ENCODE data around the gene MAP1B. TPM values are rescaled to one million over a fixed set of nuclear protein-coding genes. Genes with fewer than 3 reads are reported as not detected.
A peak's percentile ranks its signal among the peaks of the same experiment; 100 is the strongest.

The MAP1B gene
- total RNA-seq, 1 experiment from 2014 or later: 163 TPM

- H2AFZ ChIP-seq: no peak overlapping the region
- no peaks in the 10 kb centered on the region for H3K9me2 ChIP-seq (ENCODE audit: insufficient read depth)
- no peaks in the 10 kb centered on the region for H3K9me3 ChIP-seq (ENCODE audit: insufficient read depth, low read depth)
- H3K36me3 ChIP-seq (ENCODE audit: low read depth): peaks cover 7% of the 10 kb centered on the region; the same call in 1 of the 2 replicates
- no peak for TF ChIP-seq EZH2 (IDR thresholded peaks at IDR 0.05; ENCODE audit: low read depth)
- TF ChIP-seq, protein P1, sequence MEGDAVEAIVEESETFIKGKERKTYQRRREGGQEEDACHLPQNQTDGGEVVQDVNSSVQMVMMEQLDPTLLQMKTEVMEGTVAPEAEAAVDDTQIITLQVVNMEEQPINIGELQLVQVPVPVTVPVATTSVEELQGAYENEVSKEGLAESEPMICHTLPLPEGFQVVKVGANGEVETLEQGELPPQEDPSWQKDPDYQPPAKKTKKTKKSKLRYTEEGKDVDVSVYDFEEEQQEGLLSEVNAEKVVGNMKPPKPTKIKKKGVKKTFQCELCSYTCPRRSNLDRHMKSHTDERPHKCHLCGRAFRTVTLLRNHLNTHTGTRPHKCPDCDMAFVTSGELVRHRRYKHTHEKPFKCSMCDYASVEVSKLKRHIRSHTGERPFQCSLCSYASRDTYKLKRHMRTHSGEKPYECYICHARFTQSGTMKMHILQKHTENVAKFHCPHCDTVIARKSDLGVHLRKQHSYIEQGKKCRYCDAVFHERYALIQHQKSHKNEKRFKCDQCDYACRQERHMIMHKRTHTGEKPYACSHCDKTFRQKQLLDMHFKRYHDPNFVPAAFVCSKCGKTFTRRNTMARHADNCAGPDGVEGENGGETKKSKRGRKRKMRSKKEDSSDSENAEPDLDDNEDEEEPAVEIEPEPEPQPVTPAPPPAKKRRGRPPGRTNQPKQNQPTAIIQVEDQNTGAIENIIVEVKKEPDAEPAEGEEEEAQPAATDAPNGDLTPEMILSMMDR (conservative IDR thresholded peaks at IDR 0.05): no peak
- peaks cover 34% of the 10 kb centered on the region; the same call in 1 of the 2 replicates for H3F3A ChIP-seq (ENCODE audit: insufficient read depth, low read depth)
- peak overlapping the region; percentile 83 for H3K27ac ChIP-seq
- ChIA-PET CTCF (interaction anchor here (0.6 kb wide), 1 partner anchor 11 kb away, joined by 4 read pairs; no protein-coding TSS in a partner anchor), POLR2A (ENCODE audit: unreplicated experiment) (no interaction called here)
- peak overlapping the region; percentile 59 for H3K4me2 ChIP-seq
- no peaks in the 10 kb centered on the region for H3K79me2 ChIP-seq (ENCODE audit: low read depth)
- BruUV-seq (replicated peaks): TSS peak; percentile 20
- H4K20me1 ChIP-seq (ENCODE audit: insufficient read depth): no peaks in the 10 kb centered on the region
- intact Hi-C loops (cut with micrococcal nuclease; ENCODE audit: unreplicated experiment): loop anchor here (1.0 to 5.0 kb wide), 3 partner anchors 23 to 58 kb away; no protein-coding TSS in a partner anchor
- peak; percentile 50 to 87 for DNase-seq
- H3K4me3 ChIP-seq: peak overlapping the region; percentile 2; the same call in 1 of the 2 replicates
- H3K27me3 ChIP-seq (ENCODE audit: insufficient read depth, low read depth): no peaks in the 10 kb centered on the region
- peaks cover 37% of the 10 kb centered on the region for H3K4me1 ChIP-seq (replicated peaks; ENCODE audit: insufficient read depth)
These were observed 103.8 kb downstream of the MAP1B start for GRCh38 chr5:72210888-72211678.

GRCh38 chr5:72212171-72212570 lies 104.9 kb downstream of the MAP1B start:
- CTCF ChIA-PET: no interaction called here
- peaks cover 37% of the 10 kb centered on the region for H3K4me1 ChIP-seq (replicated peaks; ENCODE audit: insufficient read depth)
- POLR2A ChIA-PET (ENCODE audit: unreplicated experiment): no interaction called here
- DNase-seq: no peak
- intact Hi-C loops (cut with micrococcal nuclease; ENCODE audit: unreplicated experiment): loop anchor here (5.0 kb wide), 1 partner anchor 35 kb away; no protein-coding TSS in a partner anchor
- no TSS peak for BruUV-seq (replicated peaks)
- H4K20me1 ChIP-seq (ENCODE audit: insufficient read depth): no peaks in the 10 kb centered on the region
- H3K27ac ChIP-seq: peak overlapping the region; percentile 83
- no peak overlapping the region for H3K4me3 ChIP-seq
- no peaks in the 10 kb centered on the region; the same call in 1 of the 2 replicates for H3K36me3 ChIP-seq (ENCODE audit: low read depth)
- no peak overlapping the region for H2AFZ ChIP-seq
- no peaks in the 10 kb centered on the region for H3K79me2 ChIP-seq (ENCODE audit: low read depth)
- no peaks in the 10 kb centered on the region for H3K9me3 ChIP-seq (ENCODE audit: insufficient read depth, low read depth)
- H3K27me3 ChIP-seq (ENCODE audit: insufficient read depth, low read depth): no peaks in the 10 kb centered on the region
- no peak overlapping the region for H3K4me2 ChIP-seq
- peaks cover 34% of the 10 kb centered on the region; the same call in 1 of the 2 replicates for H3F3A ChIP-seq (ENCODE audit: insufficient read depth, low read depth)
- no peaks in the 10 kb centered on the region for H3K9me2 ChIP-seq (ENCODE audit: insufficient read depth)
- TF ChIP-seq EZH2 (IDR thresholded peaks at IDR 0.05; ENCODE audit: low read depth): no peak
- TF ChIP-seq, protein P1 (conservative IDR thresholded peaks at IDR 0.05): no peak

- H3K36me3 ChIP-seq (ENCODE audit: low read depth): no peaks in the 10 kb centered on the region
- H3K9me2 ChIP-seq (ENCODE audit: insufficient read depth): no peaks in the 10 kb centered on the region
- DNase-seq: no peak
- POLR2A ChIA-PET (ENCODE audit: unreplicated experiment): interaction anchor here (0.7 kb wide), 1 partner anchor 60 kb away, joined by 6 read pairs; no protein-coding TSS in a partner anchor
- H3K4me2 ChIP-seq: no peak overlapping the region
- intact Hi-C loops (cut with micrococcal nuclease; ENCODE audit: unreplicated experiment): loop anchor here (5.0 kb wide), 1 partner anchor 34 kb away; no protein-coding TSS in a partner anchor
- peaks cover 37% of the 10 kb centered on the region for H3K4me1 ChIP-seq (replicated peaks; ENCODE audit: insufficient read depth)
- H3K27me3 ChIP-seq (ENCODE audit: insufficient read depth, low read depth): no peaks in the 10 kb centered on the region
- no TSS peak for BruUV-seq (replicated peaks)
- H3K79me2 ChIP-seq (ENCODE audit: low read depth): no peaks in the 10 kb centered on the region
- H3K9me3 ChIP-seq (ENCODE audit: insufficient read depth, low read depth): no peaks in the 10 kb centered on the region
- H3K4me3 ChIP-seq: no peak overlapping the region
- CTCF ChIA-PET: no interaction called here
- H4K20me1 ChIP-seq (ENCODE audit: insufficient read depth): no peaks in the 10 kb centered on the region
- TF ChIP-seq, protein P1 (conservative IDR thresholded peaks at IDR 0.05): no peak
- no peak for TF ChIP-seq EZH2 (IDR thresholded peaks at IDR 0.05; ENCODE audit: low read depth)
- H3K27ac ChIP-seq: no peak overlapping the region
- peaks cover 34% of the 10 kb centered on the region; the same call in 1 of the 2 replicates for H3F3A ChIP-seq (ENCODE audit: insufficient read depth, low read depth)
- no peak overlapping the region for H2AFZ ChIP-seq
These were observed 106.2 kb downstream of the MAP1B start for GRCh38 chr5:72213482-72213881.
